ENCODE results near the gene PPP1R7. TPM values are rescaled to one million over a fixed set of nuclear protein-coding genes. Genes with fewer than 3 reads are reported as not detected.

Gene PPP1R7
- polyA plus RNA-seq, 3 donors, result 54.9 to 102 (median 84.4) TPM

DNA sequence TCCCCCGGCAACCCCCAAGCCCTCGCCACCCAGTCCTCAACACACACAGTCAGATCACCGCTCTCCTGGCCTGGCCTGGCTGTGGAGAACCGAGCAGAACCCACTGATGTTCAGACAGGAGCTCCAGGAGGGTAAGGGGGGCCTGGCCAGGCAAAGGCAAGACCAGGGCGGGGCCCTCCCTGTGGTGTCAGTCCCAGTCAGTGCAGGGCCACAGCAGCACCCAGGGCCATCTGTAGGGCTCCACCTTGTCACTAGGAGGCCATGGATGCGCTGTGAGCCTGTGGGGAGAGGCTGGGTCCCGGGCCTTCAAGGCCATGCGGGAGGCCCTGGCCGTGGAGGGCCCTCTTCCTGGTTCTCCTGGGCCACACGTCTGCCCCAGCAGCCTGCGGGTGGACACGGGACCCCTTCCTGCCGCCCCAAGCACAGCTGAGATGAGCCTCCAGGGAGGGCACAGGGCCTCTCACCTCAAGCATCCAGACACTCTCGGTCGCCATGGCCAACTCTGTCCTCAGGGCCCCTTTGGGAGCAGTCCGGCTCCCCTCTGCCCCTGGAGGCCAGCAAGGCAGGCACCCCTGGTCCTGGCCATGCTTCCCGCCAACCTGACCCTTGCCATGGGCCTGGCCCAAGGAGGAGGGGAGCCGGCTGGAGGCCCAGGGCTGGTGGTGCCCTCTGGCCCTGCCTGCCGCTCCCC is 40.2 kb downstream of the PPP1R7 start:
- Histone ChIP-seq H3K9me3 (replicated peaks in 1 of 2; ENCODE audit: control insufficient read depth in 1 of 2, insufficient read depth in 1 of 2, low read length in 2 of 2) (no peaks in the 10 kb centered on the region), H3K4me3 (replicated peaks in 1 of 3; ENCODE audit: low read depth in 2 of 3, low read length in 3 of 3) (no peak overlapping the region), H3K4me1 (ENCODE audit: control insufficient read depth in 1 of 2, insufficient read depth in 2 of 2, low read length in 2 of 2) (no peaks in the 10 kb centered on the region), H3K27ac (ENCODE audit: low read depth in 1 of 2, low read length in 2 of 2) (no peak overlapping the region), H2AFZ (ENCODE audit: insufficient read depth, low read depth, low read length, poor library complexity, severe bottlenecking) (no peak overlapping the region), H4K20me1 (ENCODE audit: insufficient read depth, low read length) (no peaks in the 10 kb centered on the region), H3K27me3 (ENCODE audit: control insufficient read depth in 2 of 2, insufficient read depth in 2 of 2, low read length in 2 of 2) (no peaks in the 10 kb centered on the region), H3K4me2 (replicated peaks; ENCODE audit: extremely low read depth, low read length, poor library complexity, severe bottlenecking) (no peak overlapping the region), H3K9ac (ENCODE audit: insufficient read depth, low read length, poor library complexity, severe bottlenecking) (no peak overlapping the region), H3K79me2 (ENCODE audit: insufficient read depth, low read length) (no peaks in the 10 kb centered on the region), H3K36me3 (replicated peaks in 1 of 2; ENCODE audit: control insufficient read depth in 1 of 2, insufficient read depth in 2 of 2, low read length in 2 of 2) (no peaks in the 10 kb centered on the region)
- TF ChIP-seq, protein P1, sequence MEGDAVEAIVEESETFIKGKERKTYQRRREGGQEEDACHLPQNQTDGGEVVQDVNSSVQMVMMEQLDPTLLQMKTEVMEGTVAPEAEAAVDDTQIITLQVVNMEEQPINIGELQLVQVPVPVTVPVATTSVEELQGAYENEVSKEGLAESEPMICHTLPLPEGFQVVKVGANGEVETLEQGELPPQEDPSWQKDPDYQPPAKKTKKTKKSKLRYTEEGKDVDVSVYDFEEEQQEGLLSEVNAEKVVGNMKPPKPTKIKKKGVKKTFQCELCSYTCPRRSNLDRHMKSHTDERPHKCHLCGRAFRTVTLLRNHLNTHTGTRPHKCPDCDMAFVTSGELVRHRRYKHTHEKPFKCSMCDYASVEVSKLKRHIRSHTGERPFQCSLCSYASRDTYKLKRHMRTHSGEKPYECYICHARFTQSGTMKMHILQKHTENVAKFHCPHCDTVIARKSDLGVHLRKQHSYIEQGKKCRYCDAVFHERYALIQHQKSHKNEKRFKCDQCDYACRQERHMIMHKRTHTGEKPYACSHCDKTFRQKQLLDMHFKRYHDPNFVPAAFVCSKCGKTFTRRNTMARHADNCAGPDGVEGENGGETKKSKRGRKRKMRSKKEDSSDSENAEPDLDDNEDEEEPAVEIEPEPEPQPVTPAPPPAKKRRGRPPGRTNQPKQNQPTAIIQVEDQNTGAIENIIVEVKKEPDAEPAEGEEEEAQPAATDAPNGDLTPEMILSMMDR (IDR thresholded peaks at IDR 0.05), result no peak
- Mint-ChIP-seq H3K9me3 (no peaks in the 10 kb centered on the region), H3K27me3 (ENCODE audit: low read depth in 3 of 3) (peaks cover 0 to 5% (median 1%) of the 10 kb centered on the region in 3 donors), H3K36me3 (no peaks in the 10 kb centered on the region), H3K27ac (no peak overlapping the region), H3K4me3 (no peak overlapping the region), H3K4me1 (no peaks in the 10 kb centered on the region)
- WGBS (ENCODE audit: insufficient coverage), result 91% methylated on average over 17 of the region's 19 CpGs
- intact Hi-C loops (cut with micrococcal nuclease), result no loop called here
- no peak for DNase-seq

DNA sequence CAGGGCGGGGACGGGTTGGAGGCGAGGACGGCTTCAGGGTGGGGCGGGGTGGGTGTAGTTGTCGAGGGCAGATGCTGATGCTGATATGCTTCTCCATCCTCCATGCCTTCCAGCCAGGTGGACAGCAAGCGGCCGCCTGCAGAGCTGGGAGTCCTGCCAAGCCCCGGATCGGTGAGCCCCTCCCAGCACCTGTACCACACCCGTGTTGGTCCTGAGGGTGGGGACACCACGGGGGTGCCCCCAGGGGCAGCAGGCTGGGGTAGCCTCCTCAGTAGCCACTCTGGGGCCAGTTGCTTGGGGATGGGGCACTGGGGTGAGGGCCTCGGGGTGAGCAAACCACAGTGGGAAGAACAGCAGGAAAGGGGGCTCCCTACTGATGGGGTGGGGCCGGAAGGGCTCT is 40.8 kb downstream of the PPP1R7 start:
- no peaks in the 10 kb centered on the region for H3K36me3 Mint-ChIP-seq
- H2AFZ ChIP-seq (ENCODE audit: insufficient read depth, low read depth, low read length, poor library complexity, severe bottlenecking), result no peak overlapping the region
- DNase-seq, result no peak
- no peaks in the 10 kb centered on the region for H3K9me3 Mint-ChIP-seq
- H3K79me2 ChIP-seq (ENCODE audit: insufficient read depth, low read length), result no peaks in the 10 kb centered on the region
- no peak overlapping the region for H3K4me2 ChIP-seq (replicated peaks; ENCODE audit: extremely low read depth, low read length, poor library complexity, severe bottlenecking)
- no peaks in the 10 kb centered on the region for H3K27me3 ChIP-seq (ENCODE audit: control insufficient read depth in 2 of 2, insufficient read depth in 2 of 2, low read length in 2 of 2)
- H3K36me3 ChIP-seq (replicated peaks in 1 of 2; ENCODE audit: control insufficient read depth in 1 of 2, insufficient read depth in 2 of 2, low read length in 2 of 2), result no peaks in the 10 kb centered on the region
- TF ChIP-seq, protein P1 (IDR thresholded peaks at IDR 0.05), result no peak
- intact Hi-C loops (cut with micrococcal nuclease), result no loop called here
- H3K27ac Mint-ChIP-seq, result no peak overlapping the region
- no peaks in the 10 kb centered on the region for H3K4me1 Mint-ChIP-seq
- no peak overlapping the region for H3K4me3 ChIP-seq (replicated peaks in 1 of 3; ENCODE audit: low read depth in 2 of 3, low read length in 3 of 3)
- no peaks in the 10 kb centered on the region for H4K20me1 ChIP-seq (ENCODE audit: insufficient read depth, low read length)
- no peaks in the 10 kb centered on the region for H3K9me3 ChIP-seq (replicated peaks in 1 of 2; ENCODE audit: control insufficient read depth in 1 of 2, insufficient read depth in 1 of 2, low read length in 2 of 2)
- H3K4me3 Mint-ChIP-seq, result no peak overlapping the region
- 91% methylated on average over 5 of the region's 14 CpGs for WGBS (ENCODE audit: insufficient coverage)
- H3K27ac ChIP-seq (ENCODE audit: low read depth in 1 of 2, low read length in 2 of 2), result no peak overlapping the region
- peaks cover 0 to 5% (median 1%) of the 10 kb centered on the region in 3 donors for H3K27me3 Mint-ChIP-seq (ENCODE audit: low read depth in 3 of 3)
- no peaks in the 10 kb centered on the region for H3K4me1 ChIP-seq (ENCODE audit: control insufficient read depth in 1 of 2, insufficient read depth in 2 of 2, low read length in 2 of 2)
- H3K9ac ChIP-seq (ENCODE audit: insufficient read depth, low read length, poor library complexity, severe bottlenecking), result no peak overlapping the region
